Breast epithelium (tissue), 3 donors: ENCODE measurements around the gene PHACTR3.

ENCODE experiments used
- CTCF ChIP-seq, 3 donors: fragments of 450-650 bp; IDR thresholded peaks; one replicate each; pipeline ENCODE4 v1.5.1; 2016 to 2017; ENCODE audit warnings: antibody characterized with exemption in 3 of 3, mild to moderate bottlenecking in 3 of 3, moderate library complexity in 3 of 3
- POLR2A ChIP-seq: fragments of 450-650 bp; IDR thresholded peaks from one replicate; pipeline ENCODE4 v1.6.1; 2016; ENCODE audit warnings: antibody characterized with exemption, mild to moderate bottlenecking, moderate library complexity
- POLR2AphosphoS5 ChIP-seq, 3 donors: sonication (generic); formaldehyde crosslinking; IDR thresholded peaks; one replicate each; pipeline ENCODE4 v1.6.1; 2017; ENCODE audit warnings: antibody characterized with exemption in 3 of 3

GRCh38 chr20:59721386-59721785, 117.0 kb downstream of the PHACTR3 start:
- TF ChIP-seq CTCF (IDR thresholded peaks at IDR 0.05) (no peak), POLR2AphosphoS5 (IDR thresholded peaks at IDR 0.05) (no peak), POLR2A (no peak)
